ENCODE results near the gene MYO18A.
A peak's percentile ranks its signal among the peaks of the same experiment; 100 is the strongest.

The MYO18A gene

GRCh38 chr17:29140631-29141513 lies 39.3 kb downstream of the MYO18A start (continued):
- no peak for TF ChIP-seq ZNF560 (tag by site-specific recombination; IDR thresholded peaks at IDR 0.05; ENCODE audit: borderline replicate concordance)
- TF ChIP-seq ZBTB49 (tag by site-specific recombination; IDR thresholded peaks at IDR 0.05; ENCODE audit: low read depth): no peak
- no peak for TF ChIP-seq ZFHX2 (tag by site-specific recombination; conservative IDR thresholded peaks at IDR 0.05)
- TF ChIP-seq OSR2 (tag by site-specific recombination; IDR thresholded peaks at IDR 0.05): no peak

- POLR2A ChIA-PET: interaction anchor here (0.6 to 1.9 kb wide), 8 partner anchors 9 to 188 kb away, joined by 3 to 15 read pairs (median 6); partner anchors contain the start of genes MYO18A, NUFIP2 and PHF12
- peak overlapping the region; percentile 2; the same call in 1 of the 2 replicates for H3K4me3 ChIP-seq (ENCODE audit: low read depth, low read length)
- peaks cover 15% of the 10 kb centered on the region for H3K4me1 ChIP-seq (ENCODE audit: control insufficient read depth, insufficient read depth, low read length)
Measured at GRCh38 chr17:29140051-29140621, 40.1 kb downstream of the MYO18A start.

More at GRCh38 chr17:29140051-29140621, 40.1 kb downstream of the MYO18A start:
- H3K36me3 ChIP-seq (ENCODE audit: control insufficient read depth in 2 of 2, insufficient read depth in 1 of 2, low read length in 2 of 2): no peaks in the 10 kb centered on the region
- no peak overlapping the region; the same call in 1 of the 2 replicates for H3K27ac ChIP-seq (ENCODE audit: extremely low read depth, low read depth, low read length)
- TF ChIP-seq ZNF670 (tag by site-specific recombination; IDR thresholded peaks at IDR 0.05; ENCODE audit: low read depth): no peak
- peak; percentile 72; the same call in 1 of the 2 replicates for TF ChIP-seq KLF1 (tag by site-specific recombination; IDR thresholded peaks at IDR 0.05)
- peak; percentile 79 for TF ChIP-seq SP3 (tag by site-specific recombination; IDR thresholded peaks at IDR 0.05)
- peak; percentile 47; the same call in 1 of the 2 replicates for TF ChIP-seq PATZ1 (tag by site-specific recombination; IDR thresholded peaks at IDR 0.05)
- 0 out of 2 replicates have a peak, but pooled peaks have one; percentile 12 for TF ChIP-seq KLF17 (tag by site-specific recombination; IDR thresholded peaks at IDR 0.05)
- no peak for TF ChIP-seq ZFP37 (tag by site-specific recombination; IDR thresholded peaks at IDR 0.05)
- no peak for TF ChIP-seq ZIC2 (tag by site-specific recombination; IDR thresholded peaks at IDR 0.05)
- no peak for TF ChIP-seq YY1 (tag by site-specific recombination; IDR thresholded peaks at IDR 0.05)
- TF ChIP-seq ZNF10 (tag by site-specific recombination; IDR thresholded peaks at IDR 0.05): no peak
- 0 out of 2 replicates have a peak, but pooled peaks have one; percentile 42 for TF ChIP-seq ZNF660 (tag by site-specific recombination; IDR thresholded peaks at IDR 0.05)
- TF ChIP-seq ZNF398 (tag by site-specific recombination; IDR thresholded peaks at IDR 0.05): peak; percentile 27; the same call in 1 of the 2 replicates
- no peak for TF ChIP-seq YY2 (tag by site-specific recombination; IDR thresholded peaks at IDR 0.05)
- peak; percentile 60; the same call in 1 of the 2 replicates for TF ChIP-seq ZNF76 (tag by site-specific recombination; IDR thresholded peaks at IDR 0.05; ENCODE audit: borderline replicate concordance, low read depth)
- peak; percentile 60; the same call in 1 of the 2 replicates for TF ChIP-seq KLF9 (tag by site-specific recombination; IDR thresholded peaks at IDR 0.05; ENCODE audit: low read depth)
- TF ChIP-seq SP2 (tag by site-specific recombination; IDR thresholded peaks at IDR 0.05): peak; percentile 48
- peak; percentile 62 for TF ChIP-seq ZNF600 (tag by site-specific recombination; IDR thresholded peaks at IDR 0.05)
- TF ChIP-seq ZNF521 (tag by site-specific recombination; IDR thresholded peaks at IDR 0.05): no peak
- H3K9me3 ChIP-seq (ENCODE audit: control insufficient read depth, insufficient read depth, low read depth, low read length): no peaks in the 10 kb centered on the region
- CTCF ChIA-PET: interaction anchor here (0.6 to 21.4 kb wide), 10 partner anchors 8 to 377 kb away, joined by 3 to 506 read pairs (median 6); no protein-coding TSS in a partner anchor

All from HEK293 (cell line).